ENCODE results near the gene IL11. TPM values are rescaled to one million over a fixed set of nuclear protein-coding genes. Genes with fewer than 3 reads are reported as not detected.
"Not testable (repeated sequence)": the region's sequence is repeated elsewhere in the genome, so short reads cannot be mapped to it uniquely, and the experiment has no call there.

The IL11 gene
- total RNA-seq, 3 donors from 2014 or later: 0.18 to 0.46 (median 0.35) TPM

DNA sequence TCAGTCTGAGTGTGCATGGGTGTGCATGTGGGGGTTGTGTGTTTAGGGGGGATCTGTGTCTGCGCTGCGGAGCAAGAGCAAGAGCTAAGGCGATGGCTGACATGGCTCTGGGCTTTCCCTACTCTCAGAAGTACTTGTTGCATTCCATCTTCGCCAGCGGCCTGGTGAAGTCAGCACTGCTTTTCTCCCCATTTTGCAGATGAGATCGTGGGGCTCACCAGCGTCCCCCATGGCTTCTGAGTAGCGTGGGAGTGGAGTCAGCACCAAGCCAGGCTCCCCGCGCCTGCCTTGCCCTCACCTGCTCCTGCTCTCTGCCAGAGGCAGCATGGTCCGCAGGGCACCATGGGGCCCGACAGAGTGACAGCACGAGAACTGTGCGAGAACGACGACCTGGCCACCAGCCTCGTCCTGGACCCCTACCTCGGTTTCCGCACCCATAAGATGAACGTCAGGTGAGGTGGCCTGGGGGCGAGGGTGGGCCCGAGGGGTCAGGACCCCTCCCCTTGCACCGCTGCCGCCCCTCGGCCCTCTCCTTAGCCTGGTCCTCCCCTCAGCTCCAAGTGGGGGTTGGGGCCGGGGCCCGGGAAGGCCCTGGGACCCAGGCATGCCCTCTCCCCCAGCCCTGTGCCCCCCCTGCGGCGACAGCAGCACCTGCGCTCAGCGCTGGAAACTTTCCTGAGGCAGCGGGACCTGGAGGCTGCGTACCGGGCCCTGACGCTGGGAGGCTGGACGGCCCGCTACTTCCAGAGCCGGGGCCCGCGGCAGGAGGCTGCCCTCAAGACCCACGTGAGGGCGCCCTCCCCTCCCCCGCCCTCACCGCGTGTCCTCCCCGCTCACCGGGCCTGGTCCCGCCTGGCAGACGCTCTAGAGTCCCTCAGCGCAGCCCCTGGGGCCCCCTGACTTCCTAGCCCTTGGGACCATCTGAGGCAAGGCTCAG lies 28.4 kb downstream of the IL11 start:
- H3K36me3 Mint-ChIP-seq (ENCODE audit: insufficient read depth): peaks cover 6% of the 10 kb centered on the region

GRCh38 chr19:55341171-55341588 lies 29.1 kb downstream of the IL11 start:
- ATAC-seq: no peak

More for the DNA sequence above, 28.4 kb downstream of the IL11 start:
- ATAC-seq (no peak), DNase-seq (no peak)
- Mint-ChIP-seq H3K4me3 (peak overlapping the region; percentile 38), H3K9me3 (no peaks in the 10 kb centered on the region), H3K4me1 (ENCODE audit: low read depth) (peaks cover 22% of the 10 kb centered on the region), H3K27me3 (ENCODE audit: low read depth) (no peaks in the 10 kb centered on the region)

DNA sequence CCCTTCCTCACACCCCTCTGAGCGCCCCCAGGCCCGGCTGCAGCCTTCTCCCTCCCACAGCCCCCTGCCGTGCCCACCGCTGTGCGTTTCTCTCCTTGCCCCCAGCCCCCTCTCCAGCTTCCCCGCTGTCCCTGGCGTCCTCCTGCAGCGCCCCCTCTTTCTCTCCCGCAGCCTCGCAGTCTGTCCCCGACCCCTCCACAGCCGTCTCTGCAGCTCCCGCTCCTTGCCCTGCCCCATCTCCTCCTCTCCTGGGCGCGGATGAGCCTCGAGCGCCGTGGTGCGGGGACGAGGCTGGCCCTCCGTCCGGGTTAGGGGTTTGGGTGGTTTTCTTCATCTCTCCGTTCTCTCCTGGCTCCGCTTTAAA lies 29.5 kb downstream of the IL11 start:
- no peak for ATAC-seq
- H3K4me1 Mint-ChIP-seq (ENCODE audit: low read depth): peaks cover 22% of the 10 kb centered on the region
- peaks cover 6% of the 10 kb centered on the region for H3K36me3 Mint-ChIP-seq (ENCODE audit: insufficient read depth)
- H3K27me3 Mint-ChIP-seq (ENCODE audit: low read depth): no peaks in the 10 kb centered on the region
- peak overlapping the region; percentile 80 for H3K4me3 Mint-ChIP-seq
- H3K9me3 Mint-ChIP-seq: no peaks in the 10 kb centered on the region
- no peak for DNase-seq

More at GRCh38 chr19:55341171-55341588, 29.1 kb downstream of the IL11 start:
- Mint-ChIP-seq H3K27me3 (ENCODE audit: low read depth) (no peaks in the 10 kb centered on the region), H3K36me3 (ENCODE audit: insufficient read depth) (peaks cover 6% of the 10 kb centered on the region), H3K9me3 (no peaks in the 10 kb centered on the region), H3K4me1 (ENCODE audit: low read depth) (peaks cover 22% of the 10 kb centered on the region), H3K4me3 (peak overlapping the region; percentile 80)
- DNase-seq: peak; percentile 29

DNA sequence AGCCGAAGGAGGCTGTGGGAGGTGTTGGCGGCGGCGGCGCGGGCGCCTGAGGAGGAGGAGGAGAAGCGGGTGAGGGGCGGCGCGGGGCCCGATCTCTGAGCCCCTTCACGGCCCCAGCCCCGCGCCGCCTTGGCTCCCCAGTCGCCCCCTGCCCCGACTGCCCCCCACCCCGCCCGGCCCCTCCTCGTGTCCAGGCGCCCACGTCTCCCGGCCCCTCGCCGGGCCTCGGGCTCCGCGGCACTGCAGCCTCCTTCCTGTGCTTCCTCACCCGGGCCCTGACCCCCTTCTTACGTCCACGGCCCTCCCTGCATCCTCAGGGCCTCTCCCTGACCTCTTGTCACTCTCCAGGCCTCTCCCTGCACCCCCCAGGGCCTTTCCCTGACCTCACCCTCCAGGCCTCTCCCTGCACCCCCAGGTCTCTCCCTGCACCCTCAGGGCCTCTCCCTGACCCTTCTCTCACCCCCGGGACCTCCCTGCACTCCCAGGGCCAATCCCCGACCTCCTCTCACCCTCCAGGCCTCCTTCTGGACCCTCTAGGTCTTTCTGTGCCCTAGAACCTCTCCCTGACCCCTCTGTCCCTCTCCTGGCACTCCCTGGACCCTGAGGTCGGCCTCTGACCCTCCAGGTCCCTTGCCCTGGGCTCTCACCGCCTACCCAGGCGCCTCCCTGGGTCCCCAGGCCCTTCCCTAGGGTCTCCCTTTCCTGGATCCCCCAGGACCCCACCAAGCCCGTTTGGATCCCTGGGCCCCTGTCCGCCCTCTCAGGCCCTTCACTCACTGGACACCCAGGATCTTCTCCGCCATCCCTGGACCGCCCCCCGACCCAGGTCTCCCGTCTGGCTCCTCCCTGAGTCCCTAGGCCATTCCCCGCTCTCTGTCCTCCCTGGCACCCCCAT lies 30.1 kb downstream of the IL11 start:
- Mint-ChIP-seq H3K4me3 (peak overlapping the region; percentile 89), H3K36me3 (ENCODE audit: insufficient read depth) (peaks cover 3% of the 10 kb centered on the region), H3K27me3 (ENCODE audit: low read depth) (peaks cover under 1% of the 10 kb centered on the region), H3K4me1 (ENCODE audit: low read depth) (peaks cover 22% of the 10 kb centered on the region), H3K9me3 (no peaks in the 10 kb centered on the region)
- no peak for ATAC-seq
- DNase-seq: no peak

DNA sequence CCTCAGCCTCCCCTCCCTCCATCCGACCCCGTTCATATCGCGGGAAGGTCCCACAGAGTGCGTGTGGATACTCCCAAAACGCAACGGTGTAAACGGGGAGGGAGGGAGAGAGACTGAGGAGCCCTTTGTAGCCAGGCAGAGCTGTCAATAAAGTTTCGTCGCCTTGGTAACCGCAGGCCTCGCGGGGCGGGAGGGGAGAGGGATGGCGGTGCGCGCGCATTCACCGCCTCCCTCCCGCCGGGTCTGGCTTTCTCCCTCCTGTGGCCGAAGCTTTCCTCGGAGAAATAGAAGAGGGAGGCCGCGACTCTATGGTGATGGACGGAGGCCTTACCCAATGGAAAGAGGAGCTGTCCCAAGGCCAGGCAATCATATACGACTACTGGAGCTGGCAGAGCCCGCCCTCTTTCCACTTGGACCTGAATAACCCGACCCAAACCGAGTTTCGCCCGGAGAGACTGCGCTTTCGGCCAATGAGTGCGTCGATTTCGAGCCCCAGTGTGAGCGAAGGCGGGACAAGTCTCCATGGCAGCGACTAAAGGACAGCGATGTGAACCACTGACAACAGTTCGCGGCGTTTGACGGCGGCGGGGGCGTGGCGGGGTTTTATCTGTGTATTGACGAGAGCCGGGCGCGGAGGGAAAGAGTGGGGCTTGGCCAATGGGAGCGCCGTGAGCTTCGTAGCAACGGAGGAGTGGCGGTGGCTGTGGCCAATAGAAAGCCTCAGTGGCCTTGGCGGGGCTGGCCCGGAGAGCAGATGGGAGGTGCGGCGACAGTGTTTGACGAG lies 31.0 kb downstream of the IL11 start, which contains the start of gene KMT5C:
TSS of gene KMT5C (plus strand) at position 772 of the 784 bp plus-strand sequence. CDS start 2,061 bp downstream, outside the sequence.
- peak within 1 kb of the TSS; percentile 89 for H3K4me3 Mint-ChIP-seq
- H3K36me3 Mint-ChIP-seq (ENCODE audit: insufficient read depth): no peaks in the 10 kb centered on the region
- peak; percentile 100 for DNase-seq
- peak; percentile 87 for ATAC-seq
- peaks cover 2% of the 10 kb centered on the region for H3K27me3 Mint-ChIP-seq (ENCODE audit: low read depth)
- peaks cover 22% of the 10 kb centered on the region for H3K4me1 Mint-ChIP-seq (ENCODE audit: low read depth)
- no peaks in the 10 kb centered on the region for H3K9me3 Mint-ChIP-seq

DNA sequence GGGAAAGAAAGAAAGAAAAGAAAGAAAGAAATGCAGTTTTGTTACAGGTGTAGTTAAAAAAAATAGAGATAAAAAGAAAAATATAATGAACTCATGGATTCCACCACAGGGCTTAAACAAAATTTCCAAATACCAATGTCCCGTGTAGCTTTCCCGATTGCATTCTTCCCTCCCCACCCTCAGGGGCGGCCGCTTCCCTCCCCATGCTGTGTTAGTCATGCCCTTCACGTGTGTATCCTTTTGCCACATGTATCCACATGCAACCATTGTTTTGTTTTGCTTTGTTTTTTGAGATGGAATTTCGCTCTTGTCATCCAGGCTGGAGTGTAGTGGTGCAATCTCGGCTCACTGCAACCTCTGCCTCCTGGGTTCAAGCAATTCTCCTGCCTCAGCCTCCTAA lies 34.2 kb downstream of the IL11 start:
- no peak for ATAC-seq
- peaks cover 18% of the 10 kb centered on the region for H3K4me1 Mint-ChIP-seq (ENCODE audit: low read depth)
- H3K4me3 Mint-ChIP-seq: no peak overlapping the region
- no peaks in the 10 kb centered on the region for H3K36me3 Mint-ChIP-seq (ENCODE audit: insufficient read depth)
- no peak for DNase-seq
- H3K27me3 Mint-ChIP-seq (ENCODE audit: low read depth): peaks cover 12% of the 10 kb centered on the region
- no peaks in the 10 kb centered on the region for H3K9me3 Mint-ChIP-seq

- Mint-ChIP-seq H3K4me1 (ENCODE audit: low read depth) (peaks cover 5% of the 10 kb centered on the region), H3K4me3 (no peak overlapping the region), H3K9me3 (no peaks in the 10 kb centered on the region), H3K36me3 (ENCODE audit: insufficient read depth) (no peaks in the 10 kb centered on the region), H3K27me3 (ENCODE audit: low read depth) (peaks cover 14% of the 10 kb centered on the region)
- ATAC-seq (no peak), DNase-seq (no peak)
Measured at GRCh38 chr19:55333870-55334269, 36.4 kb downstream of the IL11 start.

DNA sequence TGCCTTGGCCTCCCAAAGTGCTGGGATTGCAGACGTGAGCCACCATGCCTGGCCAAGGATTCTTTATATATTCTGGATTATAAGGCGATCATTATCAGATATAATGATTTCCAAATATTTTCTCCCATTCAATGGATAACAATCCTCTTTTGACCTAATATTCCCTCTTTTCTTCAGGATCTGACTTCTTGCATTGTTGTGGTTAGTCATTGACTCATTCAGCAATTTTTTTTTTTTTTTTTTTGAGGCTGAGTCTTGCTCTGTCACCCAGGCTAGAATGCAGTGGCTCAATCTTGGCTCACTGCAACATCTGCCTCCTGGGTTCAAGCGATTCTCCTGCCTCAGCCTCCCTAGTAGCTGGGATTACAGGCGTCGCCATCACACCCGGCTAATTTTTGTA lies 40.5 kb downstream of the IL11 start:
- not testable (repeated sequence) for DNase-seq; H3K36me3 Mint-ChIP-seq (ENCODE audit: insufficient read depth); ATAC-seq; H3K9me3 Mint-ChIP-seq; H3K4me1 Mint-ChIP-seq (ENCODE audit: low read depth); H3K4me3 Mint-ChIP-seq
- peaks cover 13% of the 10 kb centered on the region for H3K27me3 Mint-ChIP-seq (ENCODE audit: low read depth)

- not testable (repeated sequence) for ATAC-seq; H3K4me3 Mint-ChIP-seq; H3K36me3 Mint-ChIP-seq (ENCODE audit: insufficient read depth); H3K9me3 Mint-ChIP-seq; DNase-seq; H3K4me1 Mint-ChIP-seq (ENCODE audit: low read depth)
- peaks cover 10% of the 10 kb centered on the region for H3K27me3 Mint-ChIP-seq (ENCODE audit: low read depth)
Measured at GRCh38 chr19:55328774-55329318, 41.4 kb downstream of the IL11 start.

- H3K9me3 Mint-ChIP-seq: no peaks in the 10 kb centered on the region
- H3K27me3 Mint-ChIP-seq (ENCODE audit: low read depth): peaks cover 11% of the 10 kb centered on the region
- H3K4me1 Mint-ChIP-seq (ENCODE audit: low read depth): no peaks in the 10 kb centered on the region
- H3K36me3 Mint-ChIP-seq (ENCODE audit: insufficient read depth): no peaks in the 10 kb centered on the region
- ATAC-seq (no peak), DNase-seq (no peak)
- no peak within 1 kb of the TSS for H3K4me3 Mint-ChIP-seq
Measured at GRCh38 chr19:55325172-55325571, 45.1 kb downstream of the IL11 start, which contains the start of gene TMEM150B. TMEM150B (minus strand) TSS chr19:55325341; CDS start chr19:55321036, 4,305 bp downstream.

DNA sequence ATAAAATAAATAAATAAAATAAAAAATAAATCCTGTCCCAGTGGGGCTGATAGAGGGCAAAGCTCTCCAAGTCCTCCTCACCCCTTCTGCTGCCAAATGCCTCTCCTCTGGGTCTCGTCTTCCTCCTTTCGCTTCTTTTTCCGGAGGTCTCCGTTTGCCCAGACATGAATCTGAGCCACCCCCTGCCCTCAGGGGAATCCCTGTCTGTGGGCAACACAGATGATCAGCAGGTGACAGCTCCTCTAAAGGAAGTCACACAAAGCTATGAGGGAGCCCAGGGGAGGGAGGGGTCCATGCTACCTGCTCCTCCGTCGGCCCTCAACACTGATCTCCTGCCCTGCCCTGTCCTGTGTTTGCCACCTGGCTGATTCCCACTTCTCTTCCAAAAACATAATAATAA lies 45.6 kb downstream of the IL11 start:
- ATAC-seq: no peak
- no peaks in the 10 kb centered on the region for H3K4me1 Mint-ChIP-seq (ENCODE audit: low read depth)
- H3K27me3 Mint-ChIP-seq (ENCODE audit: low read depth): peaks cover 11% of the 10 kb centered on the region
- H3K9me3 Mint-ChIP-seq: no peaks in the 10 kb centered on the region
- H3K36me3 Mint-ChIP-seq (ENCODE audit: insufficient read depth): no peaks in the 10 kb centered on the region
- no peak overlapping the region for H3K4me3 Mint-ChIP-seq
- no peak for DNase-seq

DNA sequence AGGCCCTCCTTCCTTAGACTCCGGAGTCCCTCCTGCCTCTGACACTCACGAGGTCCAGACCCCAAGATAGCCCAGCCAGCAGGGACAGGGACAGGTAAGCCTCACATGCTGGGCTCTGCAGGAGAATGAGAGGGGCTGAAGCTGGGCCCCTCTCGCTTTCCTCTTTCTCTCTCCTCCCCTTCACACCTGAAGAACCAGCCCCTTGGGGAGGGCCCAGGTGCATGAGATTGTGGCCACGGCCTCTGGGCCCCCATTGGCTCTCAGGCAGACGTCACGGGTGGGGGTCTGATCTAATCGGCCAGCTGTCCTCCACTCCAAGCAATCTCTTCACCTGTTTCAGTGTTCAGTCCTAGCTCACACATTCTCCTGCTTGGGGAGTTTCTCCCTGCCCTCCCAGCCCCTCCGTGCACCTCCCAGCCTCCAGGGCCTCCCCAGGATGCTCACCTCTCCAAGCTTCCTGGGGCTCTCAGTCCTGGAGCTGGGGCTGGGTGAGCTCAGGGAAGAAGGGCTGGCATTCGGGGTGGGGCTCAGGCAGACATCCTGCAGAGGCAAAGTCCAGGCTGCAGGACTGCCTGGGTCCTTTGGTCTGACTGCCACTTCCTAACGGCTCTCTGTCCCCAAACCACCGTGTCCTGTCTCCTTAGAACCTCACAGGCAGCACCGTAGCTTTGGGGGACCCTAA lies 47.9 kb downstream of the IL11 start:
- H3K27me3 Mint-ChIP-seq (ENCODE audit: low read depth): peaks cover 9% of the 10 kb centered on the region
- H3K4me3 Mint-ChIP-seq: no peak overlapping the region
- DNase-seq: no peak
- H3K36me3 Mint-ChIP-seq (ENCODE audit: insufficient read depth): no peaks in the 10 kb centered on the region
- no peak for ATAC-seq
- no peaks in the 10 kb centered on the region for H3K4me1 Mint-ChIP-seq (ENCODE audit: low read depth)
- H3K9me3 Mint-ChIP-seq: no peaks in the 10 kb centered on the region

DNA sequence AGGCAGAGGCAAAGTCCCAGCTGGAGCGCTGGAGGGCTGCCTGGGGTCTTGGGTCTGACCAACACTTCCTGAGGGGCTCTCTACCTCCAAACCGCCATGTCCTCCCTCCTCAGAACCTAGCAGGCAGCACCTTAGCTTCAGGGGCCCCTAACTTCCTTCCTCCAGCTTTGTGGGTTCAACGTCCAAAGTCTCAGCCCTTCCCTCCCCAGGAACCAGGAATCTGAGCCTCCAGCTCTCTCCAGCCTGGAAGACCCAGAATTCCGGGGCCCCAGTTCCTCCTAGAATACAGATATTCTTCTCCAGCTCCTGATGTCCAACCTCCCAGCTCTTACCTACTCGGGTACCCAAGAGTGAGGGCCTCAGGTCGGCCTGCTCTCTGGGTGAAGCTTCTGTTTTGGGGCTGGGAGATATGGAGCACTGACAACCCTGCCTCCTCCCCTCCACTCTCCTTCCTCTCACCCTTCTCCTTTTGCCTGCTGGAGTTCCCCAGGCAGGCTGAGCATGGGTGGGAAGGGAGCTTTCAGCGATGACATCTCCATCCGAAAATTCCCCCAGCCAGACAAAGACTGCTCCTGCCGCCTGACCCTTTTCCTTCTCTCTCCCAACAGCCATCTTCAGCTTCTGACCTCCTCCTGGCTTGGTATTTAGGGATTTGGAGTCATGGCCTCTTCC lies 48.7 kb downstream of the IL11 start:
- no peak overlapping the region for H3K4me3 Mint-ChIP-seq
- no peaks in the 10 kb centered on the region for H3K36me3 Mint-ChIP-seq (ENCODE audit: insufficient read depth)

More for the DNA sequence above, 48.7 kb downstream of the IL11 start:
- Mint-ChIP-seq H3K27me3 (ENCODE audit: low read depth) (peaks cover 9% of the 10 kb centered on the region), H3K4me1 (ENCODE audit: low read depth) (no peaks in the 10 kb centered on the region), H3K9me3 (no peaks in the 10 kb centered on the region)
- ATAC-seq (no peak), DNase-seq (no peak)
